Motor neuron (in vitro differentiated cells): ENCODE measurements around the gene KIF18A. TPM values are rescaled to one million over a fixed set of nuclear protein-coding genes. Genes with fewer than 3 reads are reported as not detected.

Experiments
- ATAC-seq, 8 experiments: fragments of 200-7000 bp; cut with Tn5 transposase; replicated peaks in 6 of 8; 2 replicates each; pipeline ENCODE4 v1.8.0; 2021; ENCODE audit warnings: mild to moderate bottlenecking in 8 of 8, moderate library complexity in 8 of 8
- H3K27ac ChIP-seq, 2 donors: fragments of 250-450 bp; sonication (Bioruptor Pico); 2 replicates each; pipeline ENCODE4 v1.9.0; 2021; ENCODE audit warnings: antibody characterized with exemption in 2 of 2, mild to moderate bottlenecking in 2 of 2, moderate library complexity in 1 of 2
- H3K4me1 ChIP-seq, 2 donors: fragments of 250-450 bp; sonication (Bioruptor Pico); replicated peaks in 1 of 2; 2 replicates each; pipeline ENCODE4 v1.6.1; 2021; ENCODE audit warnings: antibody characterized with exemption in 2 of 2, mild to moderate bottlenecking in 2 of 2, moderate library complexity in 1 of 2
- H3K4me3 ChIP-seq, 5 donors: fragments of 250-450 bp; sonication (Bioruptor Pico); 2 replicates each; pipeline ENCODE4 v1.9.0; 2021; ENCODE audit warnings: antibody characterized with exemption in 5 of 5, mild to moderate bottlenecking in 5 of 5, moderate library complexity in 4 of 5
- WGBS, 10 experiments: fragments of 450-650 bp; shearing (Covaris generic); methylation state at CpG; one replicate each; pipeline ENCODE4 v1.0.0; 2022; 5-methylcytosine and 5-hydroxymethylcytosine counted together
- in situ Hi-C, 9 experiments: fragments of 400-800 bp; cut with MboI; loops; one replicate each; pipeline ENCODE4 v1.15.0; 2021; ENCODE audit warnings: low sequenced_read_pairs in 9 of 9, low pct_unique_long_range_greater_than_20kb in 2 of 9; ENCODE audit not compliant: unreplicated experiment in 9 of 9
- total RNA-seq, 8 experiments: library from RNA; unstranded; fragments of 300-600 nt; gene quantifications; 2 replicates each; pipeline versions ENCODE4 v1.2.3 to v1.2.4, GENCODE V29; 2022

Gene KIF18A
- total RNA-seq, 8 experiments from 2014 or later, result 0.86 to 17.8 (median 2.4) TPM

- no peak for ATAC-seq
- in situ Hi-C loops, result no loop called here
- H3K4me1 ChIP-seq, result no peaks in the 10 kb centered on the region
- H3K27ac ChIP-seq, result no peak overlapping the region
- no peak overlapping the region for H3K4me3 ChIP-seq
These were observed 104.3 kb downstream of the KIF18A start for GRCh38 chr11:28003615-28004014.

- no peak for ATAC-seq
- Histone ChIP-seq H3K4me1 (no peaks in the 10 kb centered on the region), H3K27ac (no peak overlapping the region), H3K4me3 (no peak overlapping the region)
- in situ Hi-C loops, result no loop called here
These were observed 109.4 kb downstream of the KIF18A start for GRCh38 chr11:27998552-27998951.

GRCh38 chr11:27997344-27997743 lies 110.6 kb downstream of the KIF18A start:
- Histone ChIP-seq H3K27ac (no peak overlapping the region), H3K4me1 (no peaks in the 10 kb centered on the region), H3K4me3 (no peak overlapping the region)
- in situ Hi-C loops, result no loop called here
- WGBS, 10 experiments, result 80 to 100% (median 91%) methylated on average over 2 of the region's 2 CpGs; no CpG with 5 or more reads in 2 of the 10 experiments
- no peak for ATAC-seq

GRCh38 chr11:27996066-27996465 lies 111.9 kb downstream of the KIF18A start:
- ATAC-seq, result no peak
- Histone ChIP-seq H3K4me3 (no peak overlapping the region), H3K4me1 (no peaks in the 10 kb centered on the region), H3K27ac (no peak overlapping the region)
- in situ Hi-C loops, result no loop called here
- 30 to 100% (median 95%) methylated on average over 2 of the region's 2 CpGs; no CpG with 5 or more reads in 1 of the 10 experiments for WGBS, 10 experiments

- H3K27ac ChIP-seq, result no peak overlapping the region
- no peak for ATAC-seq
- in situ Hi-C loops, result no loop called here
- 62 to 95% (median 73%) methylated on average over 1 to 3 of the region's 3 CpGs; no CpG with 5 or more reads in 3 of the 10 experiments for WGBS, 10 experiments
- H3K4me1 ChIP-seq, result no peaks in the 10 kb centered on the region
- no peak overlapping the region for H3K4me3 ChIP-seq
These were observed 112.9 kb downstream of the KIF18A start for GRCh38 chr11:27995083-27995482.

- peak in 2 of 8 experiments; percentile 23 to 37 for ATAC-seq
- no peak overlapping the region for H3K27ac ChIP-seq
- no peaks in the 10 kb centered on the region for H3K4me1 ChIP-seq
- in situ Hi-C loops, result no loop called here
- H3K4me3 ChIP-seq, result no peak overlapping the region
- WGBS, 10 experiments, result 10 to 100% (median 66%) methylated on average over 1 of the region's 1 CpG; no CpG with 5 or more reads in 2 of the 10 experiments
These were observed 116.2 kb downstream of the KIF18A start for GRCh38 chr11:27991736-27992135.

GRCh38 chr11:27977527-27977926 lies 130.4 kb downstream of the KIF18A start:
- in situ Hi-C loops, result no loop called here
- Histone ChIP-seq H3K4me1 (no peaks in the 10 kb centered on the region), H3K4me3 (no peak overlapping the region), H3K27ac (no peak overlapping the region)
- ATAC-seq, result no peak
- 60 to 100% (median 88%) methylated on average over 1 to 2 of the region's 2 CpGs; no CpG with 5 or more reads in 1 of the 10 experiments for WGBS, 10 experiments

GRCh38 chr11:27977031-27977430 lies 130.9 kb downstream of the KIF18A start:
- no peak overlapping the region for H3K4me3 ChIP-seq
- WGBS, 10 experiments, result 10 to 100% (median 85%) methylated on average over 3 of the region's 3 CpGs; no CpG with 5 or more reads in 3 of the 10 experiments
- in situ Hi-C loops, result no loop called here
- H3K27ac ChIP-seq, result no peak overlapping the region
- ATAC-seq, result no peak
- H3K4me1 ChIP-seq, result no peaks in the 10 kb centered on the region

GRCh38 chr11:27976262-27976661 lies 131.7 kb downstream of the KIF18A start:
- ATAC-seq, result no peak
- Histone ChIP-seq H3K4me1 (no peaks in the 10 kb centered on the region), H3K4me3 (no peak overlapping the region), H3K27ac (no peak overlapping the region)
- WGBS, 10 experiments, result 0 to 100% (median 76%) methylated on average over 1 to 4 of the region's 4 CpGs
- in situ Hi-C loops, result no loop called here

GRCh38 chr11:27973851-27974536 lies 134.0 kb downstream of the KIF18A start:
- no peak overlapping the region for H3K4me3 ChIP-seq
- WGBS, 10 experiments, result 74 to 97% (median 91%) methylated on average over 2 to 4 of the region's 4 CpGs; no CpG with 5 or more reads in 1 of the 10 experiments
- no peaks in the 10 kb centered on the region for H3K4me1 ChIP-seq
- in situ Hi-C loops, result no loop called here
- no peak overlapping the region for H3K27ac ChIP-seq
- ATAC-seq, result no peak

GRCh38 chr11:27972522-27973170 lies 135.3 kb downstream of the KIF18A start:
- Histone ChIP-seq H3K4me3 (no peak overlapping the region), H3K4me1 (no peaks in the 10 kb centered on the region), H3K27ac (no peak overlapping the region)
- in situ Hi-C loops, result no loop called here
- WGBS, 10 experiments, result 10 to 100% (median 76%) methylated on average over 1 to 5 of the region's 5 CpGs; no CpG with 5 or more reads in 1 of the 10 experiments
- ATAC-seq, result no peak

GRCh38 chr11:27971171-27971570 lies 136.8 kb downstream of the KIF18A start:
- Histone ChIP-seq H3K4me3 (no peak overlapping the region), H3K4me1 (no peaks in the 10 kb centered on the region), H3K27ac (no peak overlapping the region)
- ATAC-seq, result no peak
- 20 to 100% (median 83%) methylated on average over 1 to 3 of the region's 3 CpGs; no CpG with 5 or more reads in 1 of the 10 experiments for WGBS, 10 experiments
- in situ Hi-C loops, result no loop called here
